NCI-H1048 (cell line): ENCODE data around the gene DDX25.

Experiments
- DNase-seq: peaks from one replicate; lab custom pipeline; 2025; lab: John Stamatoyannopoulos, UW

Gene DDX25

GRCh38 chr11:125977333-125977732, 73.0 kb downstream of the DDX25 start:
- no peak for DNase-seq

GRCh38 chr11:125978181-125978716, 73.9 kb downstream of the DDX25 start:
- DNase-seq = no peak
